Measurements from ENCODE around the gene ZFP3.
"Not testable (repeated sequence)": the region's sequence is repeated elsewhere in the genome, so short reads cannot be mapped to it uniquely, and the experiment has no call there.

The ZFP3 gene

DNA sequence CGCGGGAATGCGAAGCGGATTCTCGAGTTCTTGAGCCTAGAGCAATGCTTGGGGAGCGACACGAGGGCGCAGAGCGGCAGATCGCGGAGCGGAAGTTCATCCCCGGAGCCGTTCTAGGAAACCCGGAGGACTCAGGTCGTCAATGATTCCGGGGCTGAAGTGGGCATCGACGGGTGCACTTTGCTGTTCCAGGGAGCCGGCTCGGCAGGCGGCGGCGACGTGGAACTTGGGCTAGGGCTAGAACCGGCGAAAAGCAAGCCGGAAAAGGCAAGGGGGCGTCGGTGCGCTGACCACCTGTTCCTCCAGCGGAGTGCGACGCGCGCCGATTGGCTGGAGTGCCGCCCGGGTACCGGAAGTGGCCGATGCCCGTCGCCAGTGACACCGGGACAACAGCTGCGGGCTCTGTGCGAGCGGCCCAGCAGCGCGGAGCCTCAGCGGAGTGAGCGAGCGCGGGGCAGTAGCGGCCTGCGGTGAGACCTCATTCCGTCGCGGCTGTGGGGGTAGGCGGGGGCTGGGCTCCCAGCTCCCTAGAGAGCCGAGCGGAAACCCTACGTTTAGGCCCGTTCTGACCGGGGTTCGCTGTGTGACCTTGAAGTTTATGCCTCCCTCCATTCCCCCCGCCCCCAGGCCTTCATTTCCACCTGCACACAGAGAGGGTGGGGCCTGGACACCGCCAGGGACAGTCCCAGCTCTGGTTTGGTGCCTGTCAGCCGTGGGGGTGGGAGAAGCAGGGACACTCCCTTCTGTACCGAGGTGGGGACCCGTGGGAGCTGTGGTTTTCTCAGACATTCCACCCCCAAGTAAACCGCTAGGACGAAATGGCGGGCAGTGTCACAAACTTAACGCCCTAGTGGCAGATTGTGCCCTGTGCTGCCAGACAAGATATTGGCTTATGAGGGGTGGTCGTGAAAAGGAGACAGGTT lies at the start of gene ZFP3:
Gene ZFP3, plus strand, starts transcription at position 362 of the 923 bp plus-strand sequence. CDS start 13,038 bp downstream, outside the sequence.
- DNase-seq: peak; percentile 86

GRCh38 chr17:5030168-5030567 lies 48.1 kb upstream of the ZFP3 start:
- not testable (repeated sequence) for DNase-seq

DNA sequence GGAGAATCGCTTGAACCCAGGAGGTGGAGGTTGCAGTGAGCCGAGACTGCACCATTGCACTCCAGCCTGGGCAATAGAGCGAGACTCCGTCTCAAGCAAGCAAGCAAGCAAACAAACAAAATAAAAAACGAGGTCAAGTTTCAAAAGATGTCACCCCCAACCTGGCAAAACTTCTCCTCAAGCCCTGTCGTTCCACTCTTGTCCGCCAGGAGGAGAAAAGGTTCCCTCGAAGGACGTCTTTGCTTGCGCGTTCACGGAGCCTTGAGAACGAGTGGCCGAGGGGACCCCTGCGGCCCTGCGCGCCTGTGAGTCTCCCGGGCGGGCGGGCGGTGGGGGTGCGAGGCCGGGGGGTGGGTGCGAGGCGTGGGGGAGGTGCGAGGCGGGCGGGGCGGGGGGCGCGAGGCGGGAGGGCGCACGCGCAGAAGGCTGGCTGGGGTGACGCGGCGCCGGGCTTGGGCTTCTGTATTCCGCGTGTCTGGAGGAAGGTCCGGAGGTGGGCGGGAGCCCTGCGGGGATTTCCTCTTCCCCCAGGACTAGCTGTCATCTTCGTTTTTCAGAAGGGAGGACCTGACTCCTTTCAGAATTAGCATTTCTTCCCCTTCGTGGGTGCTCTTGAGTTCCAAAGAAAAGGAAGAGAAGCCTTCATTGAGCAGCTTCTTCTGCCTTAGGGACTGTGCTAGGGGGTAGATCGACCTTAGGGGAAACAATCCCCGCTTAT lies 46.7 kb upstream of the ZFP3 start:
- DNase-seq: peak; percentile 46

DNA sequence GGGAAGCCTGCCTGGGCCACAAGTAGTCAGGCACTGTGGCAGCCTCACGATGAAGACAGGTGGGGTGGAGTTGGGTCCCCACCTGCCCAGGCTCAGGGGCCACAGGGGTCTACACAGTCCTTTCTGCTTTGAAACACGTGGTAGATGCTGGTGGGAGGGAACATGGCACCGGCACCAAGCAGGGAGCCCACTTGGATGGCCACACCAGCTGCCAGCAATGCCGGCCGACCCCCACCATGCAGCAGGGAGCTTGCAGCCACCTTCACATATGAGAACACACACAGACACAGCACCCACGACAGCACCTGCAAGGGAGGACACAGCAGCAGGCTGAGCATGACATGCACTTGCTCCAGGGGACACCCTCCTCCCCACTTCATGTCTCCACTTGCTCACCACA lies 45.4 kb upstream of the ZFP3 start:
- no peak for DNase-seq

- DNase-seq: no peak
These were observed 44.8 kb upstream of the ZFP3 start for GRCh38 chr17:5033352-5034015.

DNA sequence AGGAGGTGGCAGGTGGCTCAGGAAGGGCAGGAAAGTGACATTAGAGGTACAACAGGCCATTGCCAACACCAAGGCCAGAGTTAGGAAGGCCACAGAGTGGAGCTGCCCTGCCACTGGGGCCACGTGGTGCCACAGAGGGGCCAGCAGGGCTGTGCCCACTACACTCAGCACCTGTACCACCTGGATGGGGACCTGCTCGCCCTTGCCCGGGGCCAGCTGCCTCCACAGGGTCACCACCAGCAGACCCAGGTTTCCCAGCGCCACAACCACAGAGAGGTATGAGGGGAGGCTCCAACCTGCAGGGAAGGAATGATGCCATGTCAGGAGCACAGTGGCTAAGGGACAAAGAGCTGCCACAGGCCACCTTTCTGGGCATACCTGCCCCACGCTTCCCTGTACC lies 44.2 kb upstream of the ZFP3 start:
- DNase-seq: no peak

DNA sequence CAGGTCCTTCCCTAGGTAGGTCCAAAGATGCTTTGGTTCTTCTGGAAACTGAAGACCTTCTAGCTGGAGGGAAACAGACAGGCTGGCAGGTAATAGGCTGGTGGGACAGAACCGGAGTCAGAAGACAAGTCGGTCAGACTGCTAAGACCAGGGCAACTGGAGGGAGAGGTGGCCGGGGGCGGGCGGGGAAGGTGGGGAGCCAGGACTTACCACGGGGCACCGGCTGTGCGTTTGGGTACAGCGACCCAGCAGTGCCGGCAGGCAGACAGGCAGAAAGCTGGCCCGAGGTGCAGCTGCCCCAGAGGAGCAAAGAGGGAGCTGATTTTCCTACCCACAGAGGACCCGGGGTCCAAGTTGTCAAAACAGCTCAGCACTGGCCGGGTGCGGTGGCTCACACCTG lies 43.6 kb upstream of the ZFP3 start:
- DNase-seq: no peak

DNA sequence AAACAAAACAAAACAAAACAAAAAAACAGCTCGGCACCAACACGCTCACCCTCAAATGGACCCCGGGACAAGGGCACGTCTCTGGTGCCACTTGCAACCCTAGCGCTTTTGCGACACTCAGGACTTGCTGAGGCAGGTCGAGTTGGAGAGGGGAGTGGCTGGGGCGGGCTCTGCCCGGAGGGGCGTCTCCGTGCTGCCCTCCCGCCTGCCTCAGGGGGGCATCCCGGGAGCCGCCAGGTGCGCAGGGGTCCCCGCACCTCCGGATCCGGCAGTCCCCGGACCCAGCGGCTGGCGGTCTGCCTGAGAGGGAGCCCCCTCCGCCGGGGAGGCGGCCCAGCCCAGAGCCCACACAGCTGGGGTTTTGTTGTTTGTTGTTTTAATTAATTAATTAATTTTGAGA lies 43.0 kb upstream of the ZFP3 start, which contains the start of gene SLC52A1:
Gene SLC52A1, minus strand, starts transcription at position 112 of the 400 bp plus-strand sequence. CDS start 820 bp downstream, outside the sequence.
- DNase-seq: no peak

- DNase-seq: no peak
These were observed 35.9 kb upstream of the ZFP3 start for GRCh38 chr17:5042157-5043022.

GRCh38 chr17:5043524-5043923 lies 34.7 kb upstream of the ZFP3 start:
- DNase-seq: no peak

GRCh38 chr17:5044630-5045029 lies 33.6 kb upstream of the ZFP3 start:
- DNase-seq: no peak

DNA sequence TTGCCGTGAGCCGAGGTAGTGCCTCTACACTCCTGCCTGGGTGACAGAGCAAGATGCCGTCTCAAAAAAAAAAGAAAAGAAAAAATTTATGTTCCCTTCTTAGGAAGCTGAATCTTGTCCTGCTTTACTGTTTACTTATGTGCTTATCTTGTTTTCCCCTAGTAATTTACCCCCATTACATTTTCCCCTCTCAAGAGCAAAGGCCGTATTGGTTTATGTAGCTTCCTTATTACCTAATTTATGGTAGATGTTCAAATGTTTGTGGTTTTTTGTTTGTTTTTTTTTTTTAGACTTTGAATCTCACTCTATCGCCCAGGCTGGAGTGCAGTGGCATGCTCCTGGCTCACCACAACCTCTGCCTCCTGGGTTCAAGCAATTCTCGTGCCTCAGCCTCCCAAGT lies 32.8 kb upstream of the ZFP3 start:
- DNase-seq: no peak

GRCh38 chr17:5047446-5047845 lies 30.8 kb upstream of the ZFP3 start:
- no peak for DNase-seq

DNA sequence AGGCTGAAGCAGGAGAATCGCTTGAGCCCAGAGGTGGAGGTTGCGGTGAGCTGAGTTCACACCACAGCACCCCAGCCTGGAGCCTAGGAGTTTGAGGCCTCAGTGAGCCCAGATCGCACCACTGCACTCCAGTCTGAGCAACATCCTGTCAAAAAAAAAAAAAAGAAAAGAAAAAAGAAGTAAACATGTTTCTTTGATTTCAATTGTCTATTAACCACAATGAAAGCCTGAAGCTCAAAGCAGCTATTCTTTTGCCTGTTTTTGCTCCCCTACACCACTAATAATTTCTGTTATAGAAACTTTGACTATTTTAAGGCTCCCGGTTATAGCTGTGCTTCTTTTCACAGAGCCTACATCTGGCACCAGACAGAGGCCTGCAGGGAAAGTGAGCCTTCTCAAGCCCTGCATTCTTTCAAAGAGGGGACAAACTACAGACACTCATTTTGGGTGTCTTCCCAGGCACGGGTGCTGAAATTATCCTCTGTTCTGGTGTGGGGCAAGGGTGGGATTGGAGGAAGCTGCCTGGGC lies 28.9 kb upstream of the ZFP3 start:
- no peak for DNase-seq

GRCh38 chr17:5050278-5050677 lies 28.0 kb upstream of the ZFP3 start:
- DNase-seq: no peak

DNA sequence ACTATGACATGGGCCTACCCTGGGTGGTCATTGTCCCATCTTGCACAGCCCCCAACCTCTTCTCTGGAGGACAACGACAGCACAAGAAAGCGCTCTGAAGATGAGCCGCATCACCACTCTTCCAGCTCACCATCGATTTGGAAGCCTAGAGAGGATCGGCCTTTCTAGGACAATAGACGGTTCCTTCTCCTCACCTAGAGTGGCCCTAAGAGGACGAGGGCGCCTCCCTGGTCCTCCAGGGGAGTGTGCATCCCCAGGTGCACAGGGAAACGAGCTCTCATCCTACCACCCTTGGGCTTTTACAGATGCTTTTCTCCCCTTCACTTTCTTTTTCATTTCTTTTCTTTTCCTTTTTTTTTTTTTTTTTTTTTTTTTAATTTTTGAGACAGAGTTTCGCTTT lies 22.7 kb upstream of the ZFP3 start:
- no peak for DNase-seq

DNA sequence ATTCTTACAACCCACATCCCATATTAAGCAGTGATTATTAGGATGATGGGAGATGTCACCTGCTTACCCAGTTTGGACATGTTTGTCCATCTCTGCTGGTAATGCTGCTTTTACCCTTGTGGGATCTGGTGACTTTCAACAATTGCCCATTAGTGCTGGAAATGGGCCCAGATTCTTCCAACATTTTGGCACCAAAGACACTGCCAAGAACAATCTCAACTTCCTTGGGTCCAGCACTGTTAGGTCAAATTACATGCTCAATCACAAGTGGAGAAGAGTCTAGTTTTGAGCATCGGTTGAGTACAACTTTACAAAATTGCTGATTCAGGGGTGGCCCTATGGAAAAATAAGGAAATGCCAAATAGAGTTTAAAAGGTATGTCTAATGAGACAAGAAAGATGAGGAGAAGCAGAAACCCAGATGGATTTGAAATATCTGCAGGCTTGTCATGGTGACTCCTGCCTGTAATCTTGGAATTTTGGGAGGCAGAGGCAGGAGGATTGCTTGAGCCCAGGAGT lies 13.0 kb upstream of the ZFP3 start:
- DNase-seq: no peak

DNA sequence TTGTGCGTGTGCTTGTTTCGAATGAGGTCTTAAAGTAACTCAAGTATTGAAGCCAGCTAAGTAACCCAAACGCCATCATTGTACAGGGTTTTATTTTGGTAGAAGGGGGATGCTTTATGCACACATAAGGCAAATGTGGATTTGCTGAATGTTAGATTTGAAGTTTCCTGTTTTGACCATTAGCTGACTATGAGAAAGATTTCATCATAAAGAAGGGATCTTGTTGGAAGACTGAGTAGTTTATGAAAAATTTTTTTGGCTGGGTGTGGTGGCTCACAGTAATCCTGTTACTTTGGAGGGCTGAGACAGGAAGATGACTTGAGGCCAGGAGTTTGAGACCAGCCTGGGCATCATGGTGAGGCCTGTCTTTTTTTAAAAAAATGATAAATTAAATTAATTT lies 10.0 kb upstream of the ZFP3 start:
- no peak for DNase-seq

DNA sequence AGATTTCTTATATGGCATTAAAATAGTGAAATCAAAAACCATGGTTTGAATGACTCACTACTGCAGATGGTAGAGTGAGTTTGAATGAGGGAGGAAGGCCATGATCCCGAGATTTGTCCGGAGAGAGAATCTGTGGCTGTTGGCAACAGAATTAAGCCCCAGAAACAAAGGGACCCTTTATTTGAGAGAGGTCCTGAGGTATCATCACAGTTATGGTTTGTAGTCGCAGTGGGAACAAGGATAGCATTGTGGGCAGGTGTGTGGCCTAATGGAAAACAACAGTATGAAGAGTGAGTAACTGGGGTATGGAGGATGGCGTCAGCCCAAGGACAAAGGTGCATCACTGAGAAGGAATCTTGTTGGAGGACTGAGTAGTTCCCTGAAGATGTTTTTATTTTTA lies 8.5 kb upstream of the ZFP3 start:
- no peak for DNase-seq

DNA sequence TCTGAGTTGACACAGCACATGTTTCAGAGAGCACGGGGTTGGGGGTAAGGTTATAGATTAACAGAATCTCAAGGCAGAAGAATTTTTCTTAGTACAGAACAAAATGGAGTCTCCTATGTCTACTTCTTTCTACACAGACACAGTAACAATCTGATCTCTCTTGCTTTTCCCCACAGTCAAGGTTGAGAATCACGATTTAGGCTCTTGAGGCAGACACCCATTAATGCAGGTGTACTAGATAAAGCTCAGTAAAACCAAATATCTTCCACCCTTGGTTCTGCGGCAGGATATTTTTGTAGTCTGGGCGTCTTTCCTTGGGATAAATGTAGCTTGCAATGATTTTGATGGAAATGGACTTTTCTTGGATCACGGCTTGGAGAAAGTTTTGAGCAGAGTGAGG lies 2.8 kb upstream of the ZFP3 start:
- DNase-seq: not testable (repeated sequence)

- DNase-seq: not testable (repeated sequence)
These were observed 992 bp upstream of the ZFP3 start for GRCh38 chr17:5077275-5077674.

DNA sequence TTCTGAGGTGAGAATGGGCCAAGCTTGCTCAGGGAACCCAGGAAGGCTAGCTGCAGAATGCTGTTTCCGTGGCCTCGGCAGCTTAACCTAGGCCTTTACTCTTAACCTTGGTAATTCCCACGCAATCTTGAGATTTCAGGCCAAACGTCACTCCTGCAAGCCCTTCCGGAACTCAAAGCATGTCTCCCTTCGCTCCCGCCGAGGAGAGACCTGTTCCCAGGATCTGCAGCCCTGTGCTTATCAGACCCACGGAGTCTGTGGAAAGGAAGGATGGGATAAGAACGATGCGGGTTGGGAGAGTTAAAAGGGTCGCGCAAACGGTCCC lies 524 bp upstream of the ZFP3 start:
- no peak for DNase-seq

Measured in NCI-H1092 treated with DMSO at 0.1 percent for 48 hours (cell line).